RWPE1 (cell line): ENCODE results near the gene ARHGAP20.

Experiments used
- CTCF ChIA-PET: fragments of 350-600 bp; sonication (Branson Sonifier 250); formaldehyde crosslinking; extraction: SDS; loops from one replicate; lab custom pipeline; 2021; lab: Yijun Ruan, JAX
- POLR2A ChIA-PET: fragments of 400-600 bp; formaldehyde crosslinking; extraction: SDS; loops from one replicate; lab custom pipeline; 2020; ENCODE audit warnings: antibody characterized with exemption; ENCODE audit not compliant: low non-redundant PET; lab: Yijun Ruan, JAX
- DNase-seq: peaks from one replicate; pipeline ENCODE4 v3.0.0; 2012; ENCODE audit warnings: low spot score
- H3K27ac ChIP-seq: fragments of 450-650 bp; 2 replicates; pipeline ENCODE4 v1.5.1; 2017
- TF ChIP-seq, protein P1 (sequence below): fragments of 450-650 bp; conservative IDR thresholded peaks from 2 replicates; pipeline ENCODE4 v1.5.1; 2017; ENCODE audit warnings: low read depth, mild to moderate bottlenecking

The ARHGAP20 gene

DNA sequence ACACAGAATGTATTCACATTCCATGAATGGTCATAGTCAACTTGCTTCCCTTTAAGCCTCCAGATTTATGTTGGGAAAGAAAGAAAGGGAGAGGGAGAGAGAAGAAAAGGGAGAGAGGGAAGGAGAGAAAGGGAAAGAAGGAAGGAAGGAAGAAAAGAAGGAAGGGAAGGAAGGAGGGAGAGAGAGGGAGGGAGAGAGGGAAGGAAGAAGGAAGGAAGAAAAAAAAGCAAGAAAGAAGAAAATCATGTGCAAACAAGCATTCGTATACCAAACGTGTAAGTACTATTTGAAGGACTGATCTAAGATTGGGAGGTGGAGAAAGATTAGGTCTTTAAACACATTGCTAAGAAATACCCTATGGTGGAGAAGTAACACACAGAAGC is 23.9 kb upstream of the ARHGAP20 start:
- ChIA-PET CTCF (no interaction called here), POLR2A (no interaction called here)
- no peak overlapping the region for H3K27ac ChIP-seq
- no peak for DNase-seq
- TF ChIP-seq, protein P1, sequence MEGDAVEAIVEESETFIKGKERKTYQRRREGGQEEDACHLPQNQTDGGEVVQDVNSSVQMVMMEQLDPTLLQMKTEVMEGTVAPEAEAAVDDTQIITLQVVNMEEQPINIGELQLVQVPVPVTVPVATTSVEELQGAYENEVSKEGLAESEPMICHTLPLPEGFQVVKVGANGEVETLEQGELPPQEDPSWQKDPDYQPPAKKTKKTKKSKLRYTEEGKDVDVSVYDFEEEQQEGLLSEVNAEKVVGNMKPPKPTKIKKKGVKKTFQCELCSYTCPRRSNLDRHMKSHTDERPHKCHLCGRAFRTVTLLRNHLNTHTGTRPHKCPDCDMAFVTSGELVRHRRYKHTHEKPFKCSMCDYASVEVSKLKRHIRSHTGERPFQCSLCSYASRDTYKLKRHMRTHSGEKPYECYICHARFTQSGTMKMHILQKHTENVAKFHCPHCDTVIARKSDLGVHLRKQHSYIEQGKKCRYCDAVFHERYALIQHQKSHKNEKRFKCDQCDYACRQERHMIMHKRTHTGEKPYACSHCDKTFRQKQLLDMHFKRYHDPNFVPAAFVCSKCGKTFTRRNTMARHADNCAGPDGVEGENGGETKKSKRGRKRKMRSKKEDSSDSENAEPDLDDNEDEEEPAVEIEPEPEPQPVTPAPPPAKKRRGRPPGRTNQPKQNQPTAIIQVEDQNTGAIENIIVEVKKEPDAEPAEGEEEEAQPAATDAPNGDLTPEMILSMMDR: no peak

DNA sequence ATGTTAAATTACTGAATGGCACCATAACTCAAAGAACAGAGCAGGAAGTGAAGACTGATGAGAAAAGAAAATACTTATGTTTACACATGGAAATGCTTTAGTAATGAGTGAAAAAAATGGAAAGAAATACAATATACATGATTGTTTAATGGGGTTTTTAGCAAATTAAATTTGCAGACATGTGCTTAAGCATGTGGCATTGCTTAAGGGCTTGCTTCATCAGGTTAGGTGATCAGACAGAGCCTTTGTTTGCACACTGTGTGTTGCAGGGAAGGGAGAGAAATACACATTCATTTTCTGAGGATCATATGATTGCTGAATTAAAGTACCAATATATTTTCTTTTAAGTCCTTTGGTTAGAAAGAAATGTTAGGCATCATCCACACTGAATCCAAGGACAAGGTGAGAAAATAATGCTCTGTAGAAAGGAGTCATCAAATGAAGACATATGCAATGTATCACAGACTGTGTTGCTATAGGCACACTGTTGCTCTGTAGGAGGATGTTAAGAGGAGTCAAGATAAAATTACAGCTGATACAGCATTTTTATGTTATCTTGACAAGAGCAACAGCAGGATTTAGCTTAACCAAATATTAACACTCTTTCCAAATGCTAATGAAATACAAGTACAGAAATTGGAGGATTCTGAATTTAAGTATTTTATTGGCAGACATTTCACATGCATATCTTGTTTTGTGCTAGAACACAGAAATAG is 23.4 kb upstream of the ARHGAP20 start:
- TF ChIP-seq, protein P1: no peak
- ChIA-PET CTCF (no interaction called here), POLR2A (no interaction called here)
- no peak for DNase-seq
- H3K27ac ChIP-seq: no peak overlapping the region

DNA sequence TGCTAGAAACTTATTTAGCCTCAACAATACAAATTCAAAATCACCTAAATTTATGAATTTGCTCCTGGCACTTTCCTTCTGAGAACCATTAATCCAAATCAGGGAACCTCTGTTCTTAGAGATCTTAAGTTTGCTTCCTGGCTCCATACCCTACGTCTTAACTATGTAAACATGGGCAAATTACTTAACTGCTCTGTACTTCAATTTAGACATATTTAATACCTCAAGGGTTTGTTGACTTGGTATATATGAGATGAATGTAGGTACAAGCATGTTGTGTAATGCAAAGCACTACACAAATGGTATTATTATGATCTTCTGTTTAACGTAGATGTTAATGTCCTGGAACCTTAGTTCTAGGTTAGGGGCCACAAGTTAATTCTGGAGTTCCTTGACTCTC is 22.6 kb upstream of the ARHGAP20 start:
- POLR2A ChIA-PET: no interaction called here

DNA sequence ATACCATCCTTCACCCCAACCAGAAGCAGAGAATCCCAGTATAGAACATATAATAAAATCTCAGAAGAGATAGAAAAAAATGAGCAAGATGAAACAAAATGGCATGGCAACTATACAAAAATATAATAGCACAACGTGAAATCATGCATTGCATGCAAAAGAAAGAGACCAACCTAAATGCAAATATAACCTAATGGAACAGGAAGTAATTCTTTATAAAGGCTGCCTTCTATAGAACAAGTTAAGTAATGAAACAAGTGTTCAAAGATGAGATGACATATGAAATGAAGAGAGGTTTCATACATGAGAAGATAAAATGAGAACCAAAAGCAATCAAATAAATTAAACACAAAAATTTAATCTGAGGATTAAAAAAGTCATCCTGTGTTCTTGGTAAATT is 18.5 kb upstream of the ARHGAP20 start:
- ChIA-PET POLR2A (no interaction called here), CTCF (no interaction called here)
- TF ChIP-seq, protein P1: no peak
- no peak overlapping the region for H3K27ac ChIP-seq
- DNase-seq: no peak

More for the DNA sequence above, 22.6 kb upstream of the ARHGAP20 start:
- H3K27ac ChIP-seq: no peak overlapping the region
- TF ChIP-seq, protein P1: no peak
- DNase-seq: no peak
- CTCF ChIA-PET: no interaction called here

DNA sequence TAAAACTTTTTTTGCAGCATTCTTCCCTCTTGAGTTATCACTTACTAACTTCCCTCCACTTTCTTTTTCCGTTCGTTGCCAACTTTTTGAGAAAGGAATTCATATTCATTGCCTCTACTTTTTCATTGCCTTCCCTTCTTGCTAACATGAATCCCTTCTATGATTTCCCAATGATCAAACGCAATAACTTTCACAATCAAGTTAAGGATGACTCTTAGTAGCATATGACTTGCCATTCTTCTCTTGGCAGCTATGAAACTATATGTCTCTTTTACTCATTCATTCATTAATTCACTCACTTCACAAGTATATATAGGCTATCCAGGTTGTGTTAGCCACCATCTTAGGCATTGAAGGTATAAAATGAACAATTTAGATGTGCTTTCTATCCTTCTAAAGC is 16.6 kb upstream of the ARHGAP20 start:
- CTCF ChIA-PET: no interaction called here
- POLR2A ChIA-PET: no interaction called here
- TF ChIP-seq, protein P1: no peak
- no peak for DNase-seq
- H3K27ac ChIP-seq: no peak overlapping the region

DNA sequence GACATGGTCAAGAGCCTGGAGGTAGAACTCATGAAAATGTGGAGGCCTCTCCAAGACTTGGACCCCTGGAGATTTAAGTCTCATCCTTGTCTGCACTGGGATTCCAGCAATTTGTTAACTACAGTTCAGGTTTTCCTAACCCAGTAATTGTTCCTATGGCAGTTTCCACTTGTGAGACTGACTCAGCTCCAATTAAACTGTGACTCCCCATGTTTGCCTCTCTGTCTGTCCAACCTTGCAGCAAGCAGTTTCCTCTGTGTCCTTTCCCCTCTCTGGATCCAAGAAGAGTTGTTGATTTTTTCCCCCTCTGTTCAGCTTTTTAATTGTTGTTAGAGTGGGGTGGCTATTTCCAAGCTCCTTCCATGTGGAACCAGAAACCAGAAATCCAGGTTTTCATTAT is 16.2 kb upstream of the ARHGAP20 start:
- POLR2A ChIA-PET: no interaction called here
- DNase-seq: no peak
- CTCF ChIA-PET: no interaction called here
- H3K27ac ChIP-seq: no peak overlapping the region
- TF ChIP-seq, protein P1: no peak

DNA sequence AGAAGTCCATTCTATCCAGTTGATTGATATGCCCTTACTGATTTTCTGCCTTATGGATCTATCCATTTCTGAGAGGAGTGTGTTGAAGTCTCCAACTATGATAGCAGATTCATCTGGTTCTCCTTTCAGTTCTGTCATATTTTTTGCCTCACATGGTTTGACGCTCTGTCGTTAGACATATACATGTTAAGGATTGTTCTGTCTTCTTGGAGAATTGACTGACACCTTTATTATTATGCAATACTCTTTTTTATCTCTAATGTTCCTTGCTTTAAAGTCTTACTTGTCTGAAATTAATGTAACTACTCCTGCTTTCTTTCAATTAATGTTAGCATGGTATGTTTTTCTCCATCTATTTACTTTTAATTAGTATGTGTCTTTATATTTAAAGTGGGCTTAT is 12.1 kb upstream of the ARHGAP20 start:
- no peak overlapping the region for H3K27ac ChIP-seq
- ChIA-PET POLR2A (no interaction called here), CTCF (no interaction called here)
- DNase-seq: no peak
- TF ChIP-seq, protein P1: no peak
